ENCODE measurements around the gene NAPSA. TPM values are rescaled to one million over a fixed set of nuclear protein-coding genes. Genes with fewer than 3 reads are reported as not detected.

Gene NAPSA
- 0.21 and 0.72 TPM in 2 replicates for total RNA-seq

GRCh38 chr19:50365434-50366306 is at the start of gene NAPSA:
Gene NAPSA (minus strand): TSS chr19:50365639. CDS start chr19:50365621, 18 bp downstream.

GRCh38 chr19:50383852-50384684 is 18.6 kb upstream of the NAPSA start, which contains the start of gene POLD1:
Gene POLD1 (plus strand): TSS chr19:50384347. CDS start chr19:50398852, 14,505 bp downstream.

GRCh38 chr19:50376166-50377050 is 11.0 kb upstream of the NAPSA start, which contains the start of gene NR1H2:
Gene NR1H2 (plus strand): TSS chr19:50376457. CDS start chr19:50377606, 1,149 bp downstream.

GRCh38 chr19:50329146-50329925 is 36.1 kb downstream of the NAPSA start, which contains the start of gene KCNC3:
Gene KCNC3 (minus strand): TSS chr19:50329377. CDS start chr19:50329082, 295 bp downstream.

Other genes starting within 250 kb of the NAPSA start
- gene IZUMO2, start 202.4 kb downstream of the NAPSA start, total RNA-seq: not detected in 2 replicates
- gene MYH14, start 162.0 kb downstream of the NAPSA start, total RNA-seq: 5.1 and 10.1 TPM in 2 replicates
- under 0.01 TPM in 2 replicates for gene KCNC3, start 36.3 kb downstream of the NAPSA start, total RNA-seq
- gene NR1H2, start 10.8 kb upstream of the NAPSA start, total RNA-seq: 68.0 and 84.3 TPM in 2 replicates
- gene POLD1, start 18.7 kb upstream of the NAPSA start, total RNA-seq: 30.9 and 52.3 TPM in 2 replicates
- not detected in 2 replicates for gene SPIB, start 53.3 kb upstream of the NAPSA start, total RNA-seq
- not detected in 2 replicates for gene MYBPC2, start 67.3 kb upstream of the NAPSA start, total RNA-seq
- 29.4 and 47.2 TPM in 2 replicates for gene EMC10, start 110.9 kb upstream of the NAPSA start, total RNA-seq
- 0.21 TPM in 1 of 2 replicates, not detected in the other for gene GARIN5A, start 111.2 kb upstream of the NAPSA start, total RNA-seq
- gene JOSD2, start 145.6 kb upstream of the NAPSA start, total RNA-seq: 11.1 and 22.7 TPM in 2 replicates
- not detected in 2 replicates for gene ASPDH, start 148.3 kb upstream of the NAPSA start, total RNA-seq
- not detected in 2 replicates for gene LRRC4B, start 202.8 kb upstream of the NAPSA start, total RNA-seq

Measured in tracheal epithelial cell (primary cell).